GM18505 (cell line): ENCODE results near the gene RAPSN.

Experiments
- ATAC-seq: cut with Tn5 transposase; IDR thresholded peaks from one replicate; pipeline ENCODE4 v1.9.1; 2021; ENCODE audit not compliant: unreplicated experiment
- POLR2A ChIP-seq: IDR thresholded peaks from 4 replicates; pipeline ENCODE4 v1.6.1; 2011; ENCODE audit warnings: borderline replicate concordance; ENCODE audit not compliant: insufficient read depth, insufficient read length; ENCODE audit errors: extremely low read depth

Gene RAPSN

GRCh38 chr11:47436726-47437125, 12.2 kb downstream of the RAPSN start:
- ATAC-seq: no peak

GRCh38 chr11:47435687-47436086, 13.2 kb downstream of the RAPSN start:
- TF ChIP-seq POLR2A: no peak
- ATAC-seq: no peak

More at GRCh38 chr11:47436726-47437125, 12.2 kb downstream of the RAPSN start:
- no peak for TF ChIP-seq POLR2A

GRCh38 chr11:47434011-47434786, 14.7 kb downstream of the RAPSN start:
- no peak for ATAC-seq
- TF ChIP-seq POLR2A: no peak

- ATAC-seq: no peak
- no peak for TF ChIP-seq POLR2A
These were observed 15.8 kb downstream of the RAPSN start for GRCh38 chr11:47433157-47433556.

- no peak for ATAC-seq
- no peak for TF ChIP-seq POLR2A
These were observed 17.4 kb downstream of the RAPSN start for GRCh38 chr11:47431356-47432083.

GRCh38 chr11:47430524-47430923, 18.4 kb downstream of the RAPSN start:
- ATAC-seq: no peak
- TF ChIP-seq POLR2A: no peak

- peak; percentile 91 for ATAC-seq
- peak; percentile 88 for TF ChIP-seq POLR2A
These were observed 22.6 kb downstream of the RAPSN start, which contains the start of gene PSMC3 for GRCh38 chr11:47426062-47426956. Gene PSMC3, minus strand, starts transcription at chr11:47426439. Its CDS starts 160 bp downstream, at chr11:47426279.

GRCh38 chr11:47425611-47426010, 23.3 kb downstream of the RAPSN start:
- ATAC-seq: no peak

GRCh38 chr11:47418454-47419259, 30.3 kb downstream of the RAPSN start:
- TF ChIP-seq POLR2A: no peak
- no peak for ATAC-seq

More at GRCh38 chr11:47425611-47426010, 23.3 kb downstream of the RAPSN start:
- no peak for TF ChIP-seq POLR2A

- TF ChIP-seq POLR2A: no peak
These were observed 31.2 kb downstream of the RAPSN start for GRCh38 chr11:47417712-47418111.

GRCh38 chr11:47415949-47416472, 32.9 kb downstream of the RAPSN start:
- ATAC-seq: no peak
- peak; percentile 20 for TF ChIP-seq POLR2A

More at GRCh38 chr11:47417712-47418111, 31.2 kb downstream of the RAPSN start:
- no peak for ATAC-seq
